GM12878 (cell line): Measurements from ENCODE around the gene IGFBP6. TPM values are rescaled to one million over a fixed set of nuclear protein-coding genes. Genes with fewer than 3 reads are reported as not detected.

ENCODE experiments used
- ATAC-seq: fragments of 200-7000 bp; cut with Tn5 transposase; 3 replicates; pipeline ENCODE4 v1.9.1; 2020; ENCODE audit warnings: mild to moderate bottlenecking, moderate library complexity
- BruUV-seq: library from RNA; stranded (reverse); fragments of 400-500 nt; replicated peaks from 2 replicates; lab custom pipeline; 2021; lab: Mats Ljungman, UMichigan
- CTCF ChIA-PET: fragments of 300-600 bp; sonication (Branson Sonifier 250); formaldehyde crosslinking; extraction: SDS; loops from one replicate; lab custom pipeline; 2021; ENCODE audit warnings: inconsistent platforms; lab: Yijun Ruan, JAX
- POLR2A ChIA-PET: fragments of 350-600 bp; formaldehyde crosslinking; extraction: SDS; loops from one replicate; lab custom pipeline; 2021; ENCODE audit warnings: inconsistent platforms; lab: Charles Lee
- RAD21 ChIA-PET: fragments of 300-600 bp; sonication (Branson Sonifier 250); formaldehyde crosslinking; loops from one replicate; lab custom pipeline; 2023; ENCODE audit warnings: antibody characterized with exemption; ENCODE audit not compliant: unreplicated experiment; lab: Charles Lee
- SMC1A ChIA-PET: fragments of 300-600 bp; sonication (Branson Sonifier 250); formaldehyde crosslinking; loops from one replicate; lab custom pipeline; 2023; ENCODE audit not compliant: unreplicated experiment, uncharacterized antibody; lab: Charles Lee
- DNase-seq: peaks from one replicate; pipeline ENCODE4 v3.0.0-alpha.2; 2011; ENCODE audit warnings: low read depth, low spot score
- FAIRE-seq: peaks from 3 replicates; lab custom pipeline; 2011; peaks lifted over from hg19 to GRCh38; lab: Jason Lieb, UNC
- H2AFZ ChIP-seq: 2 replicates; pipeline ENCODE4 v1.6.0; 2011; ENCODE audit warnings: low read depth, low read length, control low read depth; ENCODE audit not compliant: control insufficient read depth
- H3K27ac ChIP-seq: 2 replicates; pipeline ENCODE4 v1.5.1; 2011; ENCODE audit warnings: control low read depth; ENCODE audit not compliant: control insufficient read depth, insufficient read depth
- H3K27me3 ChIP-seq, 2 experiments: replicated peaks in 1 of 2; 2 replicates each; pipeline versions ENCODE4 v1.6.0 to v1.6.1; 2011; ENCODE audit warnings: low read length in 1 of 2; ENCODE audit not compliant: control insufficient read depth in 2 of 2, insufficient read depth in 2 of 2
- H3K36me3 ChIP-seq, 2 experiments: 2 replicates each; pipeline ENCODE4 v1.5.1; 2011; ENCODE audit warnings: low read length in 1 of 2; ENCODE audit not compliant: control insufficient read depth in 2 of 2, insufficient read depth in 2 of 2
- H3K4me1 ChIP-seq: 2 replicates; pipeline ENCODE4 v1.6.1; 2011; ENCODE audit warnings: mild to moderate bottlenecking, low read length, moderate library complexity, mixed read lengths; ENCODE audit not compliant: control insufficient read depth, insufficient read depth
- H3K4me2 ChIP-seq: 2 replicates; pipeline ENCODE4 v1.6.0; 2011; ENCODE audit warnings: control low read depth; ENCODE audit not compliant: control insufficient read depth, insufficient read depth
- H3K4me3 ChIP-seq: fragments of 200-600 bp; sonication (generic); 2 replicates; pipeline ENCODE4 v1.5.1; 2016
- H3K79me2 ChIP-seq: 2 replicates; pipeline ENCODE4 v1.6.0; 2011; ENCODE audit warnings: low read length; ENCODE audit not compliant: control insufficient read depth, insufficient read depth
- H3K9ac ChIP-seq: 2 replicates; pipeline ENCODE4 v1.8.0; 2011; ENCODE audit warnings: low read length, control low read depth, mixed read lengths; ENCODE audit not compliant: control insufficient read depth, insufficient read depth
- H3K9me3 ChIP-seq: replicated peaks from 3 replicates; pipeline ENCODE4 v1.5.1; 2011; ENCODE audit warnings: mild to moderate bottlenecking, low read length; ENCODE audit not compliant: control insufficient read depth, insufficient read depth
- H4K20me1 ChIP-seq: 2 replicates; pipeline ENCODE4 v1.6.0; 2011; ENCODE audit not compliant: control insufficient read depth, insufficient read depth
- BMI1 ChIP-seq: fragments of 450-650 bp; IDR thresholded peaks from 2 replicates; pipeline ENCODE4 v1.6.1; 2016; ENCODE audit warnings: mild to moderate bottlenecking, moderate library complexity, borderline replicate concordance
- EP300 ChIP-seq, 2 experiments: fragments of 150-350 bp in 1 of 2; IDR thresholded peaks; 2 replicates each; pipeline ENCODE4 v1.6.1; 2011 to 2012; ENCODE audit warnings: low read depth in 2 of 2, low read length in 2 of 2, borderline replicate concordance in 1 of 2, improper control_type of control experiment in 1 of 2, inconsistent platforms in 1 of 2; ENCODE audit not compliant: control insufficient read depth in 1 of 2
- KLF5 ChIP-seq: fragments of 450-650 bp; IDR thresholded peaks from 2 replicates; pipeline ENCODE4 v1.6.1; 2014; ENCODE audit warnings: mild to moderate bottlenecking; ENCODE audit not compliant: partially characterized antibody
- MTA2 ChIP-seq: fragments of 450-650 bp; IDR thresholded peaks from 2 replicates; pipeline ENCODE4 v1.6.1; 2016; ENCODE audit warnings: low read depth, mild to moderate bottlenecking, moderate library complexity
- NR2C2 ChIP-seq: IDR thresholded peaks from 2 replicates; pipeline ENCODE4 v1.6.1; 2011; ENCODE audit warnings: borderline replicate concordance, low read depth; ENCODE audit not compliant: control insufficient read depth, insufficient read length
- RAD21 ChIP-seq: IDR thresholded peaks from 2 replicates; pipeline ENCODE4 v1.6.1; 2011; ENCODE audit warnings: mild to moderate bottlenecking, low read depth, low read length, moderate library complexity; ENCODE audit not compliant: insufficient read depth
- SRF ChIP-seq, 2 experiments: IDR thresholded peaks; 2 replicates each; pipeline ENCODE4 v1.6.1; 2011; ENCODE audit warnings: low read depth in 2 of 2, low read length in 2 of 2, mild to moderate bottlenecking in 1 of 2, moderate library complexity in 1 of 2
- ZSCAN29 ChIP-seq: fragments of 450-650 bp; IDR thresholded peaks from 2 replicates; pipeline ENCODE4 v1.6.1; 2017; ENCODE audit warnings: mild to moderate bottlenecking, moderate library complexity
- WGBS: methylation state at CpG from one replicate; pipeline ENCODE4 v1.1.6; 2016; ENCODE audit warnings: low lambda C conversion rate; ENCODE audit not compliant: insufficient replicate concordance, insufficient coverage; ENCODE audit errors: missing lambda C conversion rate; 5-methylcytosine and 5-hydroxymethylcytosine counted together
- in situ Hi-C: fragments of 300-500 bp; cut with MboI; formaldehyde crosslinking; loops from 9 replicates; pipeline ENCODE4 v1.14.3; 2018; ENCODE audit warnings: mixed read lengths
- intact Hi-C: fragments of 100-400 bp; cut with micrococcal nuclease; formaldehyde crosslinking; loops from one replicate; pipeline ENCODE4 v1.14.2; 2022; ENCODE audit not compliant: unreplicated experiment
- polyA plus RNA-seq, 11 experiments: library from polyadenylated mRNA; depleted of rRNA in 4 of 11; unstranded in 6 of 11; stranded (reverse) in 5 of 11; fragments of >200 nt; fragmentation: Nextera tagmentation in 4 of 11; fragmentation: Illumina TruSeq in 1 of 11; extraction: Ambion mirVana in 4 of 11; extraction: Trizol in 1 of 11; gene quantifications; 1 replicate in 1 of 11; 2 replicates in 10 of 11; pipeline versions ENCODE4 v1.2.1 to v1.2.3, GENCODE V29; 2011 to 2016; ENCODE audit warnings: inconsistent platforms in 2 of 11, missing spikeins in 2 of 11, low read depth in 1 of 11
- total RNA-seq, 4 experiments: library from RNA; depleted of rRNA in 3 of 4; stranded (reverse); fragments of >200 nt in 3 of 4; fragmentation: Illumina TruSeq in 1 of 4; extraction: Trizol in 1 of 4; gene quantifications; 2 replicates each; pipeline versions ENCODE4 v1.2.1 to v1.2.3, GENCODE V29; 2013 to 2021
- TF ChIP-seq, protein P1 (sequence below): IDR thresholded peaks from 2 replicates; pipeline ENCODE4 v1.6.1; 2011; ENCODE audit warnings: borderline replicate concordance, low read depth, mild to moderate bottlenecking, moderate library complexity, low read length; ENCODE audit not compliant: insufficient read depth, poor library complexity, severe bottlenecking
- TF ChIP-seq, protein P2 (sequence below): IDR thresholded peaks from 2 replicates; pipeline ENCODE4 v1.6.1; 2012; ENCODE audit warnings: mild to moderate bottlenecking, low read depth, low read length

Gene IGFBP6
- total and polyA plus RNA-seq, 10 of the 15 experiments (the other 5 are each of a cell fraction or from before 2014, with no cell fraction given) = 0.09 to 0.87 (median 0.56) TPM; not detected in 3

DNA sequence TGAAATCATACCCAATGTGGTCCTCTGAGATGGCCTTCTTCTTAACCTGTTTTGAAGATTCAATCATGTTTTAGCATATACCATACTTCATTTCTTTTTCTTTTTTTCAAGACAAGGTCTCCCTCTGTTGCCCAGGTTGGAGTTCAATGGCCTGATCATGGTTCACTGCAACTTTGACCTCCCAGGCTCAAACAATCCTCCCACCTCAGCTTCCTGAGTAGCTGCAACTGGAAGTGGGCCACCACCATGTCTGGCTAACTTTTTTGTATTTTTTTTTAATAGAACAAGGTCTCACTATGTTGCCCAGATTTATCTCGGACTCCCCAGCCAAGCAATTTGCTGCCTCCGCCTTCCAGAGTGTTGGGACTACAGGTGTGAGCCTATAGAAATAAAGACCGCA, 36.3 kb downstream of the IGFBP6 start:
- ChIA-PET SMC1A (no interaction called here), RAD21 (no interaction called here), CTCF (interaction anchor here (0.6 kb wide), 1 partner anchor 355 kb away, joined by 3 read pairs; no protein-coding TSS in a partner anchor), POLR2A (no interaction called here)
- H3K27ac ChIP-seq = no peak overlapping the region
- H3K4me2 ChIP-seq = no peak overlapping the region
- in situ Hi-C loops (no loop called here), intact Hi-C loops (no loop called here)
- H3K79me2 ChIP-seq = no peaks in the 10 kb centered on the region
- no peak overlapping the region for H2AFZ ChIP-seq
- H3K4me1 ChIP-seq = no peaks in the 10 kb centered on the region
- no peak for DNase-seq
- BruUV-seq = no TSS peak
- peaks cover 3% of the 10 kb centered on the region; the same call in 2 of the 3 replicates for H3K9me3 ChIP-seq
- H3K4me3 ChIP-seq = no peak overlapping the region
- no peaks in the 10 kb centered on the region for H4K20me1 ChIP-seq
- FAIRE-seq = no peak
- no peak overlapping the region for H3K9ac ChIP-seq
- TF ChIP-seq NR2C2 (no peak), SRF (IDR thresholded peaks at IDR 0.05; ENCODE audit: low read depth in 2 of 2, low read length in 2 of 2) (no peak)
- H3K36me3 ChIP-seq = no peaks in the 10 kb centered on the region
- H3K27me3 ChIP-seq = no peaks in the 10 kb centered on the region; a peak in 1 of 4 replicates
- no peak for ATAC-seq
- WGBS = 65% methylated on average over 3 of the region's 3 CpGs

- no peak overlapping the region for H3K4me3 ChIP-seq
- TF ChIP-seq, protein P1, sequence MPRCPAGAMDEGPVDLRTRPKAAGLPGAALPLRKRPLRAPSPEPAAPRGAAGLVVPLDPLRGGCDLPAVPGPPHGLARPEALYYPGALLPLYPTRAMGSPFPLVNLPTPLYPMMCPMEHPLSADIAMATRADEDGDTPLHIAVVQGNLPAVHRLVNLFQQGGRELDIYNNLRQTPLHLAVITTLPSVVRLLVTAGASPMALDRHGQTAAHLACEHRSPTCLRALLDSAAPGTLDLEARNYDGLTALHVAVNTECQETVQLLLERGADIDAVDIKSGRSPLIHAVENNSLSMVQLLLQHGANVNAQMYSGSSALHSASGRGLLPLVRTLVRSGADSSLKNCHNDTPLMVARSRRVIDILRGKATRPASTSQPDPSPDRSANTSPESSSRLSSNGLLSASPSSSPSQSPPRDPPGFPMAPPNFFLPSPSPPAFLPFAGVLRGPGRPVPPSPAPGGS = no peak
- TF ChIP-seq ZSCAN29 (no peak), BMI1 (no peak), SRF (IDR thresholded peaks at IDR 0.05; ENCODE audit: low read depth in 2 of 2, low read length in 2 of 2) (no peak), EP300 (IDR thresholded peaks at IDR 0.05; ENCODE audit: borderline replicate concordance in 1 of 2, control insufficient read depth in 1 of 2, low read depth in 2 of 2, low read length in 2 of 2) (no peak), RAD21 (no peak), KLF5 (no peak), MTA2 (no peak)
- TF ChIP-seq, protein P2, sequence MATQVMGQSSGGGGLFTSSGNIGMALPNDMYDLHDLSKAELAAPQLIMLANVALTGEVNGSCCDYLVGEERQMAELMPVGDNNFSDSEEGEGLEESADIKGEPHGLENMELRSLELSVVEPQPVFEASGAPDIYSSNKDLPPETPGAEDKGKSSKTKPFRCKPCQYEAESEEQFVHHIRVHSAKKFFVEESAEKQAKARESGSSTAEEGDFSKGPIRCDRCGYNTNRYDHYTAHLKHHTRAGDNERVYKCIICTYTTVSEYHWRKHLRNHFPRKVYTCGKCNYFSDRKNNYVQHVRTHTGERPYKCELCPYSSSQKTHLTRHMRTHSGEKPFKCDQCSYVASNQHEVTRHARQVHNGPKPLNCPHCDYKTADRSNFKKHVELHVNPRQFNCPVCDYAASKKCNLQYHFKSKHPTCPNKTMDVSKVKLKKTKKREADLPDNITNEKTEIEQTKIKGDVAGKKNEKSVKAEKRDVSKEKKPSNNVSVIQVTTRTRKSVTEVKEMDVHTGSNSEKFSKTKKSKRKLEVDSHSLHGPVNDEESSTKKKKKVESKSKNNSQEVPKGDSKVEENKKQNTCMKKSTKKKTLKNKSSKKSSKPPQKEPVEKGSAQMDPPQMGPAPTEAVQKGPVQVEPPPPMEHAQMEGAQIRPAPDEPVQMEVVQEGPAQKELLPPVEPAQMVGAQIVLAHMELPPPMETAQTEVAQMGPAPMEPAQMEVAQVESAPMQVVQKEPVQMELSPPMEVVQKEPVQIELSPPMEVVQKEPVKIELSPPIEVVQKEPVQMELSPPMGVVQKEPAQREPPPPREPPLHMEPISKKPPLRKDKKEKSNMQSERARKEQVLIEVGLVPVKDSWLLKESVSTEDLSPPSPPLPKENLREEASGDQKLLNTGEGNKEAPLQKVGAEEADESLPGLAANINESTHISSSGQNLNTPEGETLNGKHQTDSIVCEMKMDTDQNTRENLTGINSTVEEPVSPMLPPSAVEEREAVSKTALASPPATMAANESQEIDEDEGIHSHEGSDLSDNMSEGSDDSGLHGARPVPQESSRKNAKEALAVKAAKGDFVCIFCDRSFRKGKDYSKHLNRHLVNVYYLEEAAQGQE = no peak
- TF ChIP-seq, all 136 proteins: peak for 0
- ChIA-PET SMC1A (no interaction called here), CTCF (interaction anchor here (0.6 kb wide), 1 partner anchor 32 kb away, joined by 3 read pairs; no protein-coding TSS in a partner anchor), POLR2A (no interaction called here), RAD21 (no interaction called here)
- BruUV-seq = no TSS peak
- Histone ChIP-seq H3K4me1 (no peaks in the 10 kb centered on the region), H3K36me3 (no peaks in the 10 kb centered on the region), H3K9ac (no peak overlapping the region), H3K4me2 (no peak overlapping the region), H3K79me2 (no peaks in the 10 kb centered on the region), H4K20me1 (no peaks in the 10 kb centered on the region), H3K9me3 (peaks cover 3% of the 10 kb centered on the region), H3K27ac (no peak overlapping the region), H2AFZ (no peak overlapping the region), H3K27me3 (no peaks in the 10 kb centered on the region)
- in situ Hi-C loops = no loop called here
- DNase-seq (no peak), ATAC-seq (no peak), FAIRE-seq (no peak)
- 81% methylated on average over 4 of the region's 4 CpGs for WGBS
- intact Hi-C loops = no loop called here
Measured at GRCh38 chr12:53143355-53143754, 45.9 kb downstream of the IGFBP6 start.
